H1 (cell line): ENCODE measurements around the gene DUOX1. TPM values are rescaled to one million over a fixed set of nuclear protein-coding genes. Genes with fewer than 3 reads are reported as not detected.

Experiments
- CTCF ChIA-PET: fragments of 300-600 bp; sonication (Branson Sonifier 250); formaldehyde crosslinking; loops from one replicate; lab custom pipeline; 2021; ENCODE audit not compliant: partially characterized antibody; lab: Charles Lee
- POLR2A ChIA-PET: fragments of 300-600 bp; sonication (Branson Sonifier 250); formaldehyde crosslinking; loops from one replicate; lab custom pipeline; 2021; ENCODE audit warnings: inconsistent platforms; ENCODE audit not compliant: partially characterized antibody; lab: Charles Lee
- DNase-seq, 2 experiments: peaks; one replicate each; pipeline versions ENCODE4 v3.0.0 to v3.0.0-alpha.2; 2010 to 2022; ENCODE audit warnings: low spot score in 2 of 2, low read depth in 1 of 2, mixed read lengths in 1 of 2
- FAIRE-seq: peaks from 2 replicates; lab custom pipeline; 2011; peaks lifted over from hg19 to GRCh38; lab: Jason Lieb, UNC
- H2AFZ ChIP-seq: 2 replicates; pipeline ENCODE4 v1.8.1; 2012; ENCODE audit warnings: low read length, inconsistent platforms
- H2AK5ac ChIP-seq: 2 replicates; pipeline ENCODE4 v1.6.1; 2013; ENCODE audit warnings: low read depth, low read length
- H2BK120ac ChIP-seq: replicated peaks from 2 replicates; pipeline ENCODE3; 2013; ENCODE audit warnings: low read depth, low read length, inconsistent platforms
- H2BK12ac ChIP-seq: 2 replicates; pipeline ENCODE4 v1.6.1; 2013; ENCODE audit warnings: low read depth, low read length
- H2BK15ac ChIP-seq: 2 replicates; pipeline ENCODE4 v1.6.1; 2013; ENCODE audit warnings: low read length
- H2BK20ac ChIP-seq: 2 replicates; pipeline ENCODE4 v1.6.1; 2013; ENCODE audit warnings: low read length
- H2BK5ac ChIP-seq: 2 replicates; pipeline ENCODE4 v1.6.1; 2013; ENCODE audit warnings: low read depth, low read length
- H3K14ac ChIP-seq: 2 replicates; pipeline ENCODE4 v1.6.1; 2013; ENCODE audit warnings: inconsistent platforms; ENCODE audit not compliant: insufficient read length
- H3K18ac ChIP-seq: 2 replicates; pipeline ENCODE4 v1.6.1; 2013; ENCODE audit warnings: low read length; ENCODE audit errors: extremely low read depth
- H3K23ac ChIP-seq: 2 replicates; pipeline ENCODE4 v1.6.1; 2013; ENCODE audit warnings: inconsistent platforms; ENCODE audit not compliant: insufficient read length
- H3K23me2 ChIP-seq: 2 replicates; pipeline ENCODE4 v1.6.1; 2013; ENCODE audit warnings: low read depth, low read length
- H3K27ac ChIP-seq: 2 replicates; pipeline ENCODE4 v1.6.1; 2011; ENCODE audit warnings: low read depth, low read length, inconsistent platforms
- H3K27me3 ChIP-seq, 4 experiments: replicated peaks in 1 of 4; 1 replicate in 1 of 4; 2 replicates in 3 of 4; pipeline versions ENCODE4 v1.6.1 to v1.8.1; 2011 to 2013; ENCODE audit warnings: low read length in 3 of 4, mild to moderate bottlenecking in 3 of 4, inconsistent platforms in 2 of 4, mixed read lengths in 2 of 4, moderate library complexity in 1 of 4; ENCODE audit not compliant: control insufficient read depth in 3 of 4, insufficient read depth in 3 of 4; ENCODE audit errors: extremely low read depth in 1 of 4
- H3K36me3 ChIP-seq, 4 experiments: 2 replicates each; pipeline versions ENCODE4 v1.6.1 to v1.8.1; 2011 to 2013; ENCODE audit warnings: mild to moderate bottlenecking in 4 of 4, low read length in 3 of 4, moderate library complexity in 2 of 4, control low read depth in 1 of 4, inconsistent platforms in 1 of 4; ENCODE audit not compliant: insufficient read depth in 4 of 4, control insufficient read depth in 2 of 4
- H3K4ac ChIP-seq: replicated peaks from 2 replicates; pipeline ENCODE3; 2013; ENCODE audit warnings: low read length, low read depth, mixed read lengths, inconsistent platforms; ENCODE audit not compliant: insufficient read length
- H3K4me1 ChIP-seq, 4 experiments: replicated peaks in 1 of 4; 1 replicate in 1 of 4; 2 replicates in 3 of 4; pipeline versions ENCODE4 v1.6.1 to v1.8.1; 2011 to 2013; ENCODE audit warnings: low read length in 3 of 4, inconsistent platforms in 2 of 4, mixed read lengths in 1 of 4; ENCODE audit not compliant: insufficient read depth in 4 of 4, control insufficient read depth in 3 of 4
- H3K4me2 ChIP-seq, 2 experiments: 2 replicates each; pipeline versions ENCODE4 v1.6.1 to v1.8.1; 2011 to 2013; ENCODE audit warnings: low read depth in 2 of 2, low read length in 2 of 2, control low read depth in 1 of 2, inconsistent platforms in 1 of 2, mild to moderate bottlenecking in 1 of 2; ENCODE audit not compliant: insufficient read depth in 1 of 2
- H3K4me3 ChIP-seq, 4 experiments: fragments of 200-600, 300-600 bp in 1 of 4; sonication (generic), shearing (Covaris generic), sonication (Bioruptor Twin) in 1 of 4; 2 replicates each; pipeline versions ENCODE4 v1.5.1 to v1.8.1; 2011 to 2016; ENCODE audit warnings: low read length in 4 of 4, low read depth in 3 of 4, control low read depth in 2 of 4, inconsistent platforms in 2 of 4, mild to moderate bottlenecking in 2 of 4, mixed read lengths in 1 of 4, moderate library complexity in 1 of 4; ENCODE audit not compliant: insufficient read depth in 2 of 4; ENCODE audit errors: extremely low read depth in 1 of 4
- H3K56ac ChIP-seq: replicated peaks from 2 replicates; pipeline ENCODE3; 2013; ENCODE audit warnings: low read depth, mild to moderate bottlenecking, mixed read lengths, low read length, inconsistent platforms; ENCODE audit not compliant: insufficient read length
- H3K79me1 ChIP-seq: 2 replicates; pipeline ENCODE4 v1.6.1; 2013; ENCODE audit warnings: low read depth, low read length, control low read depth
- H3K79me2 ChIP-seq, 2 experiments: 2 replicates each; pipeline versions ENCODE4 v1.6.1 to v1.8.1; 2012 to 2013; ENCODE audit warnings: low read length in 2 of 2, mild to moderate bottlenecking in 2 of 2, inconsistent platforms in 1 of 2; ENCODE audit not compliant: insufficient read depth in 2 of 2, control insufficient read depth in 1 of 2
- H3K9ac ChIP-seq, 4 experiments: replicated peaks in 1 of 4; 1 replicate in 1 of 4; 2 replicates in 3 of 4; pipeline versions ENCODE4 v1.6.1 to v1.8.1; 2011 to 2013; ENCODE audit warnings: low read depth in 3 of 4, low read length in 3 of 4, control low read depth in 2 of 4, mild to moderate bottlenecking in 2 of 4, moderate library complexity in 2 of 4, inconsistent platforms in 1 of 4; ENCODE audit errors: extremely low read depth in 1 of 4
- H3K9me3 ChIP-seq, 2 experiments: 2 replicates each; pipeline versions ENCODE4 v1.6.1 to v1.8.1; 2012 to 2013; ENCODE audit warnings: mild to moderate bottlenecking in 2 of 2, moderate library complexity in 2 of 2, control low read depth in 1 of 2, inconsistent platforms in 1 of 2, low read depth in 1 of 2, low read length in 1 of 2, mixed read lengths in 1 of 2; ENCODE audit not compliant: insufficient read depth in 2 of 2
- H4K20me1 ChIP-seq, 2 experiments: replicated peaks in 1 of 2; 2 replicates each; pipeline versions ENCODE3 to v1.8.1; 2011 to 2013; ENCODE audit warnings: inconsistent platforms in 2 of 2, low read length in 2 of 2, mild to moderate bottlenecking in 1 of 2; ENCODE audit not compliant: insufficient read depth in 2 of 2, control insufficient read depth in 1 of 2
- H4K5ac ChIP-seq: 2 replicates; pipeline ENCODE4 v1.6.1; 2013; ENCODE audit warnings: low read length, low read depth, mixed read lengths, inconsistent platforms; ENCODE audit not compliant: insufficient read length
- H4K8ac ChIP-seq: 2 replicates; pipeline ENCODE4 v1.8.0; 2013; ENCODE audit warnings: mild to moderate bottlenecking, moderate library complexity, low read length, inconsistent platforms; ENCODE audit not compliant: insufficient read depth; ENCODE audit errors: extremely low read depth
- H4K91ac ChIP-seq: replicated peaks from 2 replicates; pipeline ENCODE3; 2013; ENCODE audit warnings: low read length, mixed read lengths, inconsistent platforms; ENCODE audit not compliant: insufficient read length
- BRCA1 ChIP-seq: IDR thresholded peaks from 2 replicates; pipeline ENCODE4 v1.6.1; 2012; ENCODE audit warnings: low read depth, low read length, improper control_type of control experiment
- CEBPB ChIP-seq: IDR thresholded peaks from 2 replicates; pipeline ENCODE4 v1.6.1; 2012; ENCODE audit warnings: low read depth, low read length
- CHD1 ChIP-seq: IDR thresholded peaks from 2 replicates; pipeline ENCODE4 v1.6.1; 2012; ENCODE audit warnings: low read depth, low read length, improper control_type of control experiment
- CTCF ChIP-seq, 3 experiments: IDR thresholded peaks; 1 replicate in 2 of 3; 2 replicates in 1 of 3; pipeline versions ENCODE4 v1.5.1 to v1.6.1; 2011; ENCODE audit warnings: low read length in 3 of 3, mild to moderate bottlenecking in 3 of 3, inconsistent platforms in 2 of 3, low read depth in 1 of 3, moderate library complexity in 1 of 3; ENCODE audit not compliant: insufficient read depth in 1 of 3; ENCODE audit errors: control extremely low read depth in 1 of 3
- GTF2F1 ChIP-seq: IDR thresholded peaks from 2 replicates; pipeline ENCODE4 v1.6.1; 2012; ENCODE audit warnings: low read depth, low read length, improper control_type of control experiment, borderline replicate concordance
- SP4 ChIP-seq: IDR thresholded peaks from 2 replicates; pipeline ENCODE4 v1.6.1; 2012; ENCODE audit warnings: low read length, inconsistent platforms
- TAF1 ChIP-seq: IDR thresholded peaks from 2 replicates; pipeline ENCODE4 v1.6.1; 2011; ENCODE audit warnings: mild to moderate bottlenecking, low read depth, low read length
- TAF7 ChIP-seq: optimal IDR thresholded peaks from 2 replicates; pipeline ENCODE3; 2011; ENCODE audit warnings: low read depth, mild to moderate bottlenecking, inconsistent platforms, low read length, moderate library complexity, borderline replicate concordance
- WGBS, 2 experiments: shearing (Covaris generic) in 1 of 2; methylation state at CpG; one replicate each; pipeline versions ENCODE4 v1.1.6 to v1.1.7; 2013 to 2015; ENCODE audit warnings: low lambda C conversion rate in 2 of 2, mixed read lengths in 2 of 2, inconsistent platforms in 1 of 2, low coverage in 1 of 2, missing lambda C conversion rate in 1 of 2; ENCODE audit not compliant: insufficient replicate concordance in 2 of 2, insufficient coverage in 1 of 2, insufficient read length in 1 of 2; ENCODE audit errors: extremely low coverage in 1 of 2, missing lambda C conversion rate in 1 of 2; 5-methylcytosine and 5-hydroxymethylcytosine counted together
- polyA plus RNA-seq, 7 experiments: library from polyadenylated mRNA; depleted of rRNA in 3 of 7; stranded (reverse) in 5 of 7; unstranded in 2 of 7; fragments of >200 nt in 5 of 7; fragments of 200-250 nt in 2 of 7; gene quantifications; 1 replicate in 5 of 7; 2 replicates in 1 of 7; 4 replicates in 1 of 7; pipeline versions ENCODE4 v1.2.1 to v1.2.3, GENCODE V29; 2011 to 2013; ENCODE audit warnings: missing spikeins in 2 of 7, mixed read lengths in 2 of 7
- total RNA-seq: library from RNA; stranded (reverse); fragmentation: NEBNext Ultra II Directional; extraction: Animal tissue kit (Norgen Biotek cat#: 25700); gene quantifications from 2 replicates; pipeline ENCODE4 v1.2.1, GENCODE V29; 2021

The DUOX1 gene
- total and polyA plus RNA-seq, 2 of the 8 experiments (the other 6 are each of a cell fraction or from before 2014, with no cell fraction given), result 0.84 to 1.4 TPM

GRCh38 chr15:45155739-45156138, 25.9 kb downstream of the DUOX1 start:
- 83% methylated on average over 8 of the region's 8 CpGs; no CpG with 5 or more reads in 1 of the 2 experiments for WGBS, 2 experiments

More at GRCh38 chr15:45155739-45156138, 25.9 kb downstream of the DUOX1 start:
- DNase-seq, result no peak
- Histone ChIP-seq H3K56ac (no peak overlapping the region), H3K4ac (no peak overlapping the region), H2AK5ac (no peak overlapping the region), H3K9ac (no peak overlapping the region), H3K27me3 (peaks cover 0 to 2% (median 0%) of the 10 kb centered on the region in 4 experiments; a peak in 3 of 7 replicates), H2BK5ac (no peak overlapping the region), H3K4me2 (no peak overlapping the region), H3K18ac (no peak overlapping the region), H4K91ac (no peak overlapping the region), H2BK120ac (no peak overlapping the region), H4K8ac (no peak overlapping the region), H3K4me3 (no peak overlapping the region), H3K9me3 (no peaks in the 10 kb centered on the region), H3K27ac (no peak overlapping the region), H3K14ac (no peak overlapping the region), H3K79me2 (no peaks in the 10 kb centered on the region), H3K23ac (no peak overlapping the region), H2BK15ac (no peak overlapping the region), H3K79me1 (no peaks in the 10 kb centered on the region), H4K20me1 (no peaks in the 10 kb centered on the region), H3K36me3 (no peaks in the 10 kb centered on the region), H2BK12ac (no peak overlapping the region), H4K5ac (no peak overlapping the region), H2BK20ac (no peak overlapping the region), H2AFZ (no peak overlapping the region), H3K23me2 (no peaks in the 10 kb centered on the region), H3K4me1 (no peaks in the 10 kb centered on the region)
- POLR2A ChIA-PET, result interaction anchor here (1.1 to 1.4 kb wide), 3 partner anchors 9 to 37 kb away, joined by 3 to 5 read pairs (median 4); no protein-coding TSS in a partner anchor
- CTCF ChIA-PET, result interaction anchor here (0.5 to 41.8 kb wide), 9 partner anchors 8 to 97 kb away, joined by 3 to 1117 read pairs (median 6); partner anchors contain the start of genes SHF and SLC28A2
- no peak for FAIRE-seq
- no peak for TF ChIP-seq CHD1
- no peak for TF ChIP-seq CEBPB
- TF ChIP-seq SP4, result no peak
- TF ChIP-seq CTCF (IDR thresholded peaks at IDR 0.05; ENCODE audit: control extremely low read depth in 1 of 3, insufficient read depth in 1 of 3, low read depth in 1 of 3, low read length in 3 of 3), result no peak
- no peak for TF ChIP-seq BRCA1
- TF ChIP-seq GTF2F1, result no peak
- TF ChIP-seq TAF7, result no peak
- TF ChIP-seq TAF1, result no peak
